NCI-H748 (cell line): Measurements from ENCODE around the gene MDP1.
"Not testable (repeated sequence)": the region's sequence is repeated elsewhere in the genome, so short reads cannot be mapped to it uniquely, and the experiment has no call there.

Experiments used
- DNase-seq: peaks from one replicate; lab custom pipeline; 2025; ENCODE audit not compliant: unreplicated experiment; lab: John Stamatoyannopoulos, UW

Gene MDP1

DNA sequence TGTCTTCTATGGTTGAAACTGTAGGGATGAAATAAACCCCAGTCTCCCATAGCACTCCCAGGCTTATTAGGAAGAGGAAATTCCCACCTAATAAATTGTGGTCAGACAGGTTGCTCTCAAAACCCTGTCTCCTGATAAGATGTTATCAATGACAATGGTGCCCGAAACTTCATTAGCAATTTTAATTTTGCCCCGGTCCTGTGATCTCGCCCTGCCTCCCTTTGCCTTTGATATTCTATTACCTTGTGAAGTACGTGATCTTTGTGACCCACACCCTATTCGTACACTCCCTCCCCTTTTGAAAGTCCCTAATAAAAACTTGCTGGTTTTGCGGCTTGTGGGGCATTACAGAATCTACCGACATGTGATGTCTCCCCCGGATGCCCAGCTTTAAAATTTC, 13.3 kb downstream of the MDP1 start:
- DNase-seq = not testable (repeated sequence)

DNA sequence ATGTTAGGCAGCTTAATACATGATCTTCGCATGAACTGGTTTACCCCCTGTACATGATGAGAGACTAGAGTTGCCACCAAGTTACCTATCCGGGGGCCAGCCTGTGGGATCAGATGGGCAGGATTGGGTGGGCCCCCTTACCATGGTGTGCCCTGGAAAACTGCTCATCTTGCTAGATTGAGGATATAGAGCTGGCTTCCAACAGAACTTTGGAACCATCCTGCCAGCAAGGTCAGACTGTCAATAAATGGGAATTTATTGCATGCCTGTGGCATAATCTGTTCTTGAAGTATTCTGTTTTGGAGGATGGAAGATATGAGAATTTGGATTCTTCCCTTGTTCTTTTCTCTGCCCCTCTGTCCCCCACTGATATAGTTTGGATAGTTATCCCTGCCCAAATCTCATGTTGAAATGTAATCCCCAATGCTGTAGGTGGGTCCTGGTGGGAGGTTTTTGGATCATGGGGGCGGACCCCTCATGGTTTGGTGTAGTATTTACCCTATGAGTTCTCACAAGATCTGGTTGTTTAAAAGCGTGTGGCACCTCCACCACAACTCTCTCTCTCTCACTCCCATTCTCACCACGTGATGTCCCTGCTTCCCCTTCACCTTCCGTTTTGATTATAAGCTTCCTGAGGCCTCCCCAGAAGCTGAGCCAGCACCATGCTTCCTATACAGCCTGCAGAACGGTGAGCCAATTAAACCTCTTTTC, 16.9 kb downstream of the MDP1 start:
- no peak for DNase-seq

DNA sequence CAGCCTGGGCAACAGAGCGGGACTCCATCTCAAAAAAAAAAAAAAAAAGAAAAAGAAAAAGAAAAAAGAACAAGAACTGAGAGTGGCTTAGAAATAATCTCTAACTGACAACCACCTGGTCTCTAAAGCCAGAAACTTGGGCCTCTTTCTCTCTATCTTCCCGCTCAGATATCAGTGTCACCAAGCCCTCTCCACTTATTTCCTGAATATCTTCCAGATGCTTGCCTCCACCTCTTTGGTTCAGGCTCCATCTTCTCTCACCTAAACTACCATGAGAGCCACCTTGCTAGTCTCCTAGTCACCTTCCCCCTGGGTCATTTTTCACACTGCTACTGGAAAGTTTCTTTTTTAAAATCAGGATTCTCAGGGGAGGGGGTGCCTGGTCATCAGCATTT, 18.8 kb downstream of the MDP1 start:
- DNase-seq = no peak

DNA sequence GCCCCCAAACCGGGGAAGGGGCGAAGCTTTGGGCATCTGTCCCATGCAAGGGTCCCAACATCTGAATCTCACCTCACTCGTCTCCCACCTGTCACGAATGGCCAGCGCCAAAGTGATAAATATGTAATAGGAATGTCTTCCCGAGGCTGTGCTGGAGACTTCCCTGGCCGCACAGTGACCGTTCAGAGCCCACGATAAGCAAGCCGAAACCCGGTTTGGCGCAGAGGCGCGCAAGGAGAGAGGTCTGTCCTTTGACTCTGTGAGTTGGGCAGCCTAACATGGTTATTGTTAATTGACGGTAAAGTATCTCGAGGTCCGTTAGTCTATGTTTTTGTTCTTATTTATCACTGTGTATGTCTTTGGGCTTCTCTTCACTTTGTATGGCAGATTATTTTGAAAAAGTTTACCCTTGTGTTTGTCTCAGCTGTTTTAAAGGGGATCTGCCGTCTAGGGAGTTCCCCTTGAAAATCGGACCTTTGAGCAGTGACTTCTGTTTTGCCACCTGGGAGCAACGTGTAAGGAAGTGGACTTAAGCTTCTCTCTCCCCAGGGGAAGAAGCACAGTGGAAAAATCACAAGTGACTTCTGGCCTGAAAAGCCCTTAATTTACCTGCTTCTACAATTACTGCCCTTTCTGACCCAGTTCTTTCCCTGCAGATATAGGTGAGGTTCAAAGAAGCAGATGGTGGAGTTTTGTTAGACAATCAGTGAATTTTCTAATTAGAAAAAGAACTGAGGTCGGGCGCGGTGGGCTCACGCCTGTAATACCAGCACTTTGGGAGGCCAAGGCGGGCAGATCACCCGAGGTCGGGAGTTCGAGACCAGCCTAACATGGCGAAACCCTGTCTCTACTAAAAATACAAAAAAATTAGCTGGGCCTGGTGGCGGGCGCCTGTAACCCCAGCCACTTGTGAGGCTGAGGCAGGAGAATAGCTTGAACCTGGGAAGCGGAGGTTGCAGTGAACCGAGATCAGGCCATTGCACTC, 19.5 kb downstream of the MDP1 start:
- DNase-seq = peak; percentile 51

DNA sequence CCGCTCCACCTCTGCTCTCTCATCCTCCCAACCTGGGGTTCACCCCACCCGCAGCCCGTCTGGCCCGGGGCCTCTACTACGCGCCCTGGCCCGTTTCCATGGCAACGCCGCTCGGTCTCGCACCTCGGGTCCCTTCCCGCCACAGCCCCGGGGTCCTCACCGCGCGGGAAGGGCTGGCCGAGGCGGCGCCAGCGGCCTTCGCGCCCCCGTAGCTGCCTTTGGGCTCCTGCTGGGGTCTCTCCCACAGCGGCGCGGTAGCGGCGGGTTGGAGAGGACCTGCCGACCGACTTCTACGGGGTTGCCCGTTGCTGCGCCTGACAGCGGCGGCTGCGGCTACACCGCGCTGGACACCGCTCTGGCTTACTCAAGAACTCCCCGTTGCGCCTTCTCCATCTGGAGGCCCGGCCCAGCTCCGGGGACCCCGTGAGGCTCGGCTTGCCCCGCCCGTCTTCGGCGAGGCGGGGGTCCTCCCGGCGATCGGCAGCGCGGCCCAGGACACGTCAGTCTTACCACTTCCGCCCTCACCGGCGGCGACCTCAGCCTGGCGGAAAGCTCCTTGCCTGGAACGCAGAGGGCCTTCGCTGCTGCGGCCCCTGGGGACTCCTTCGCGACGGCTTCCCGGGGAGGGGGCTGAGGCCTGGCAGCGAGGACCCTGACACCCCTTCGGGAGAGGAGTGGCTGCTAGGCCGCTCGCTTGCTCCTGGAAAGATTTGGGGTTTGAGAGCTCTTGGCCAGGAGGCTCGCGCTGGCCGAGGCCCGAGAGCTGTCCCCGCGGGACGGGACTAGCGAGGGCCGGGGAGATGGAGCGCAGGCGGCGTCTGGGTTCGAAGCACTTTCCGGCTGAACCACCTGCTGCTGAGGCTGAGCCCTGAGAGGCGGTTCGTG, 20.4 kb downstream of the MDP1 start, which contains the start of gene TM9SF1:
TSS of gene TM9SF1 (minus strand) at position 256 of the 885 bp plus-strand sequence. CDS start 422 bp downstream, outside the sequence.
- DNase-seq = peak; percentile 85

DNA sequence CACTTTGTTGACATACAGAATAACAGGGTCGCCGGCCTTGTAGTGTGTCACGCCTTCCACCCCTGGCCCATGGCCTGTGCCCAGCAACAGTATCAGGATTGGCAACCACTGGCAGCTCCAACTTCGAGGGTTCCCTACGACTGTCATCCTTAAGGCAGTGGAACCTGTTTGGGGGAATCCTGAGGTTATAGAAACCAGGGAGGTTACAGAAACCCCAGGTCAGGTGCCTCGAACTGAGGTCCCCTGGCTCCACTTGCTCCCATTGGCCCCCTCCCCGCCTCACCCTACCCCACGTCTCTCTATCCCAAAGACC, 21.0 kb downstream of the MDP1 start:
- no peak for DNase-seq

DNA sequence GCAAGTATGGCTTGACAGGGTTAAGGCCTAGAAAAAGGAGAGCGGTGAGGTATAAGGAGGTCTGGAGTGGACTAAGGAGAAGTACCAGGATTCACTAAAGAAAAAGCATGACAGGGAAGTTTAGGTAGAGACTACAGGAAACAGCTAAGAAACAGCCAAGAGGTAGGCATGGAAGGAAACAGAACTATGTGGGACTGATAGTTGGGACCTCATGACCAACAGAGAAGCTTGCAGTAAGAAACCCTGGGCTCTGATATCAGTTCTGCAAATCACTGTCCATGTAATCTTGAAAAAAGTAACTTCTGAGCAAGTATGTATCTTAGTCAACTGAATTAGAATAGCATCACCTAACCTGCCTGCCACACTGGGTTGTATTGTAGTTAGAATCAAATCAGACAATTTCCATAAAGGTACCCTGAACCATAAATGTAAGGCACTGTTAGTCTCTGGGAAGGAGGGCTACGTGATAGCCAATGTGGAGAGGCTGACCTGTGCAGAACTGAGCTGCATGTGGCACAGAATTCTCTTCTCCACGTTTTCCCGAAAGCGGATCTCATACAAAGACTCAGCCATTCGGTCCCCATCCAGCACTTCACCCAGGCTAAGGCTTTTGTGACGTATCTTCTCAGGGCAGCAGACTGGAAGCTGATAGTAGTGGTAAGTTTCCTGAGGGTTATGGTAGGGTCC, 21.5 kb downstream of the MDP1 start:
- DNase-seq = no peak

DNA sequence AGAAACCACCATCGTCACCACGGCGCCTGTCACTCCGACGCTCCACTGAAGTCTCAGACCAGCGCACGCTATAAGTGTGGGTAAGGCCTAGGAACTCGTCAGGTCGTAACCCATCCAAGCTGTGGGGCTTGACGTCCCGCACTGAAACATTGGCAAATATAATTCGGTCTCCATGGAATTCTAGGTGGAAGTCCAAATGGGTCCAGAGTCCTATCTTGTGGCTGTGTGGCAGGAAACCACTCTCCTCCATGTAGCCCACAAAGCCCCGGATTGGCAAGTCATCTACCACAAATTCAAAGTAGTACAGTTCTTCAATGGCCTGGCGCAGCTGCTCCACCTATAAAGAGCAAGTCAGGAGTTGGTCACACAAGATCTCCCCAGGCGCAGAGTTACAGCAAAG, 22.9 kb downstream of the MDP1 start:
- no peak for DNase-seq

DNA sequence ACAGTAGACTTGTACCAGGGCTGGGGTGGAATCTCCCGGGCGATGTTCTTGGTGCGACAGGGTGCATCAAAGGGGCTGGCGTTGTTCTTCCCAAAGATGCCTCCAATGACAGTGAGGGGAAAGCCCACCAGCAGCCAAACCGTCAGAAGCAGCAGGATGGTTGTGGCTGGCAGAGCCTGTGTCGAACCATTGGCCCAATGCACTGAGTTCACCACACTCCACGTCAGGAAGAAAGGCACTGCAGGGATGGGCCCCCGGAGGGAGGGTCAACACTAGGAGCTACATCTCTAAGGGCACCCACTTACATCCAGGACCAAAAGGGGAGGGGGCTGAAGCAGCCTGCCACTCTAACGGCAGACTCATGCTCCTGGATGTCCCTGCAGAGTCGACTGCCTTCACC, 25.4 kb downstream of the MDP1 start:
- DNase-seq = no peak

DNA sequence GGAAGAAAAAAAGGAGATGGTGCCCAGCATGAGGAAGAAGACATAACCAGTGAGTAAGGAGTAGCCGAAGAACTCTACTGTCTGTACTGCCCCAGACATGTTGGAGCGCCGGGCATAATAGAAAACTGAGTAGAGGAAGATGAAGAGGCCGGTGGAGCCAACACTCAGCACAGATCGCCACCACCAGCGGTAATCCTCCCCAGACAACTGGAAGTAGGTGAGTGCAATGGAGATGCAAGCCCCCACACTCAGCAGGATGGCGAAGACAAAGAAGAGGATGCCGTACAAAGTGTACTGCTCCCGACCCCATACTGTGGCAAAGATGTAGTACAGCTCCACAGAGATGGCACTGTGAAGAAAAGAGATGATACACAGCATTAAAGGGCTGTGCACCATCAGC, 26.4 kb downstream of the MDP1 start:
- DNase-seq = no peak

DNA sequence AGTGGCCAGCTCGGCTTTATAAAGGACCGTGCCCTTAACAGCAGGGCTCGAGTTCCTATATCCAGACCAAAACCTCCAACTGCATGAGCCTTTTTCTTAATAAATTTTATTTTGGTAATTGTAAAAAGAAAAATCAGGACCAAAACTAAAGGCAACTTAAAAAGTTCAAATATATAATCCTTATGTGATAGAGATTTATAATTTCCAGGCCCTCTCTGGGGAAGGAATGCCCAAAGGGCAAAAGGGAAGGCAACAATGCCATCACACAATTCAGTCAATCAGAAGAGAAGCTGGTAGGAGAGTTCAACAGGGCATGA, 26.8 kb downstream of the MDP1 start:
- DNase-seq = no peak

DNA sequence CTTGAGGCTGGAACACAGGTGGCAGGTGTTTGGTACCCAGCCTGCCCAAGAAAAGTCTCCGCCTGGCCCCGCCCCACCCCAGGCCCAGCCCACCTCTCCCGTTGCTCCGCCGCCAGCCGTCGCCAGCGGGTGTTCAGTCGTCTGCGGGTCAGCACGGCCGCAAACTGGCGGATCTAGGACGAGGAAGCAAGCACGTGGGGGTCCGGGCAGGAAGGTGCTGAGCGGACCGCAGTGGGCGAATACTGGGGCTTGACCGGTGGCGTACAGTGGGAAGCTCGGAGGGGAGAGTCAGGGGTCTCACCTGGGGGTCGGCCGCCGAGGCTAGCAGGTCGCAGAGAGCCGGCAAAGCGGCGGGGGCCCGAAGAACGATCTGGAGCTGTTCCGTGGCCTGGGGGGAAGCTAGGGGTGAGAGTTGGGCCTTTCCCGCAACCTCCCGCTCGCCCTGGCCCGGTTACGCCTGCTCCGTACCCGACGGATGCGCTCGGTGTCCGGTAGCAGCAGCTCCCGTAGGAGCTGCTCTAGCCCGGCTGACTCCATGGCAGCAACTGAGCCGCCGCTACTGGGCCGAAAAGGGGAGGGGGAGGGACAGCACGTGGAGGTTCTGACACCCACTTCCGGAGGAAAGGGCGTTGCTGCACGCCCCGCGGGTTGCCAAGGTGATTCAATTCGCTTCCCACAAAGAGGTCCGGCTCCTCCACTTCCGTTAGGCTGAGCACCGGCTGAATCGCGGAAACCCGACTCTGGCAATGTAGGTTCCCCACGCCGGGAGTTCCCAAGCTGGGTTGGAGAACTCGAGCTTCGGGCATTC, 27.4 kb downstream of the MDP1 start, which contains the start of gene IPO4:
TSS of gene IPO4 (minus strand) at position 566 of the 808 bp plus-strand sequence. CDS start at position 537, 29 bp downstream.
- DNase-seq = peak; percentile 99

DNA sequence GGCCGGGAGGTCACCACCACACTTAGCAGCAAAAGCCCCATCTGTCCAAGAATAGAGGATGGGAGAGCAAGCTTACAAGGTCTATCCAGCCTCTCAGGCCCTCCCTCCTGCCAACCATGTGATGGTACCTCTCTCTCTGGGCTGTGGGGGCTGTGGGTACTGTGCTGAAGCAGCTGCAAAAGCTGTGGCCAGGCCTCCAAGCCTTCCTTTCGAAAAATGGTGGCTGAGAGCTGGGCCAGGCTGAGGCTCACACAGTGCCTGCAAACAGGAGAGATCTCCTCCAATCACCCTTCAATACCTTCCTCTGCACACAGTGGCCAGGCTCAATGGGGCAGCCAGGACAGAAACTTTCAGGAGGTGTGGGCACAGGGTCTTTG, 28.3 kb downstream of the MDP1 start:
- no peak for DNase-seq

DNA sequence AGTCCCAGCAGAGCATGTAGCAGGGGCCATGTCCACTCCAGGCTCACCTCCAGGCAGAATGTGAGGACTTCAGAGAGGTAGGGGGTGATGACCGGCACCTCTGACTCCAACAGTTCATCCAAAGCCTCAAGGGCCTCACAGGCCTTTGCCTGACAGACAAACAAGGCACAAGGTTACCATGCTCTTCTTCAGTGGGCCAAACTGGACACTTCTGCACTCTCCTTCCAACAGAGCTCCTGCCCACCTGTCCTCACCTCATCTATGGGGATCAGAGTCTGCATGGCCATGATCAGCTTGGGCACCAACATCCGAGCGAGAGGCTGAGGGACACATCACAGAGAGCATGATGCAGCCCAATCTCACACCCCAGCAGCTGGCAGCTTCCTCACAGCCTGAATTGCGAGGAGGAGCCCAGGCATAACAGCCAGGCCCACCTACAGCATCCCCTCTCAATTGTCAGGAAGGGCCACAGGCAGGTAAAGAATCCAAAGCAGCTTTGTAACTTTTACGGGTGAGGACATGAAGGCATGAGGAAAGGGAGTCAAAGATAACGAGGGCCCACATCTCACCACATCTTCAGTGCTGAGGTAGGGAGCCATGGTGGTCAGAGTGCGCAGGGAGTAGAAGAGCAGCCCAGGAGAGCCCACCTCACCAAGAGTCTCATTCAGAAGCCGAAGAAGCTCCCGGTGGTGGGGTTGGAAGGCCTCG, 28.9 kb downstream of the MDP1 start:
- DNase-seq = no peak

DNA sequence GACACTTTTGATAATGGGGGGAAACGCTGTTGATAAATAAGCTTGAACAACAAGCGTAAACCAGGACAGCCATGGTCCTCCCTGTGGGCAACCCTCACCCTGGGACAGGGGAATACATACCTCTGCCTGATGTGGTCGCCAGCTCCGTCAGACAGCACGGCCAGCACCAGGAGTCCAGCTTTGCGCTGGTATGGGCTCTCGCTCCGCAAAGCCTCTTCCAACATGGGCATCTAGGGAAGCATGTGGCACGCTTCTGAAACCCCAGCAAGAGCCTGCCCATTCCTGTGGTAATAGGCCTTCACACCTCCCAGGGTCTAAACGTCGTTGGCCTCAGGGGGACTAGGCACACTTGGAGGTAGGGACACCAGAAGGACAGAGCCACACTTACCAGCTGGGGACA, 30.1 kb downstream of the MDP1 start:
- no peak for DNase-seq

DNA sequence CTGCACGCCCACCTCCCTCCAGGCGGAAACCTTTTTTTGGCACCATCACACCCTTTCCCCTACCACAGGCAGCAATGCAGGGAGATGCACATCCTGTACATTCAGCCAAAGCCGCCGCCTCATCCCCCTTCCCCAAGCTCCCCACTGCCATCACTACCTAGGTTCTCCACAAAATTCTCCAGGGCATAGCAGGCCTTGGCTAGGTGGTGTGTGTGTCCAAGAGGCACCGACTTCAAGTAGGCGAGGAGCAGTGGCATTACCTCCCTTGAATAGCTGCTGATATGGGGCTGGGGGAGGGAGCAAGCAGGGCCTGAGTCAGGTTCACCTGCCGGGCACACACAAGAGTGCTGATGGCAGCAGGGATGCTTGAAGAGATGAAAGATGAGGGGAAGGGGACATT, 30.8 kb downstream of the MDP1 start:
- DNase-seq = no peak

DNA sequence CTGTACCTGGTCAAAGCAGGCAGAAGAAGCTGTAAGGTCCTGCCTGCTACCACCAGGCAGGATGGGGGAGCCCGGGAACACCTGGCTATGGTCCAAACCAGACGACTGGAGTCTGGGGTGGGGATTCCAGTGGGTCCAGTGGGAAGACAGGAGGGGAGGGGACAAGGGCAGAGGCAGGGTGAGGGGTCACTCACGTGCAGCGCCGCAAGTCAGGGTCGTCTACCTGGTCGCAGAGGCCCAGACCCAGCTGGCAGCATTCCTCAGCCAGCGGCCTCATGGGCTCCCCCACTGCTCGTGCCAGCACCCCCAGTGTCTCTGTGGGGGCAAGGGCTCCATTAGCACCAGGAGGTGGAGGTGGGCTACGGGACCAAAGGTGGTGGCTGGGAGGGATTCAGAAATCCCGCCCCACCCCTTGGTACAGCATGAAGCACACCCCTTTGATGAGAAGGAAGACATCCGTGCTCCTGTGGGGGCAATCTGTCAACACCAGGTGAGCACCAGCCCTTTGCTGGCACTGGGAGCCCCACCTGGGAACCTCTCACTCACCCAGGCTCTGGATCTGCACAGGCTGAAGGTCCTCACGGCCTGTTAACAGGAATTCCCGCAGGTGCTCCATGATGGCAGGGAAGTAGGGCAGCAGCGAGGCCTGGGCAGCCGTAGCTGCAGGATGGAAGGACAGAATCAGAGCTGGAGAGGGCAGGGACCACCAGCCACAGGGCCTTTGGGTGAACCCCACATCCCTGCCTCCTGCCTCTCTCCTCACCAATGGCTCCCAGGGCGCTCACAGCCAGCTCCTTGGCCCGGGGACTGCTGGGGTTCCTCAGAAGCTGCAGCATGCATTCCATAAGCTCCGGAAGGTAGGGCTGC, 31.5 kb downstream of the MDP1 start:
- no peak for DNase-seq

DNA sequence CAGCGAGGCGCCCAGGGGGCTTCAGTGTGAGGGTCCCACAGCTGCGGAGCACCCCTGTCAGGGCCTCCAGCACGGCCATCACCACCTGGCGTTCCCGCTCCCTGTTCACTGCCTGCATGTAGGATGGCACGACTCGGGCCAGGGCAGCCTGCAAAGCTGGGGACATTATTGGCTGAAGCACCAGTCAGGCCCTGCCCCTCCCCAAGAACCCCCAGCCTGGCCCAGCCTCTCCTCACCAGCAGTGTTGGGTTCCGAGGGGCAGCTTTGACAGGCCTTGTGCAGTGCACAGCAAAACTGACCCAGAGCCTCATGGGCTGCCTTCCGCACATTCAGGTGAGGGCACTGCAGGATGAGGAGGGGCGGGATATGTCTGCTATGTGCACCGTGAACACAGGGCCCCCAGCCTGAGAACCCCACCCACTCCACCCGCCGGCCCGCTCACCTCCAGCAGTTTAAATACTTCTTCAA, 32.8 kb downstream of the MDP1 start:
- DNase-seq = no peak
